NCI-H128 (cell line): ENCODE data around the gene AZU1.

ENCODE experiments used
- DNase-seq: peaks from one replicate; lab custom pipeline; 2025; ENCODE audit not compliant: unreplicated experiment; lab: John Stamatoyannopoulos, UW

AZU1 gene, protein sequence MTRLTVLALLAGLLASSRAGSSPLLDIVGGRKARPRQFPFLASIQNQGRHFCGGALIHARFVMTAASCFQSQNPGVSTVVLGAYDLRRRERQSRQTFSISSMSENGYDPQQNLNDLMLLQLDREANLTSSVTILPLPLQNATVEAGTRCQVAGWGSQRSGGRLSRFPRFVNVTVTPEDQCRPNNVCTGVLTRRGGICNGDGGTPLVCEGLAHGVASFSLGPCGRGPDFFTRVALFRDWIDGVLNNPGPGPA

GRCh38 chr19:827710-828321 lies at the start of gene AZU1:
Gene AZU1 (plus strand): TSS chr19:827837. CDS start chr19:827847, 10 bp downstream.
- DNase-seq, result no peak

DNA sequence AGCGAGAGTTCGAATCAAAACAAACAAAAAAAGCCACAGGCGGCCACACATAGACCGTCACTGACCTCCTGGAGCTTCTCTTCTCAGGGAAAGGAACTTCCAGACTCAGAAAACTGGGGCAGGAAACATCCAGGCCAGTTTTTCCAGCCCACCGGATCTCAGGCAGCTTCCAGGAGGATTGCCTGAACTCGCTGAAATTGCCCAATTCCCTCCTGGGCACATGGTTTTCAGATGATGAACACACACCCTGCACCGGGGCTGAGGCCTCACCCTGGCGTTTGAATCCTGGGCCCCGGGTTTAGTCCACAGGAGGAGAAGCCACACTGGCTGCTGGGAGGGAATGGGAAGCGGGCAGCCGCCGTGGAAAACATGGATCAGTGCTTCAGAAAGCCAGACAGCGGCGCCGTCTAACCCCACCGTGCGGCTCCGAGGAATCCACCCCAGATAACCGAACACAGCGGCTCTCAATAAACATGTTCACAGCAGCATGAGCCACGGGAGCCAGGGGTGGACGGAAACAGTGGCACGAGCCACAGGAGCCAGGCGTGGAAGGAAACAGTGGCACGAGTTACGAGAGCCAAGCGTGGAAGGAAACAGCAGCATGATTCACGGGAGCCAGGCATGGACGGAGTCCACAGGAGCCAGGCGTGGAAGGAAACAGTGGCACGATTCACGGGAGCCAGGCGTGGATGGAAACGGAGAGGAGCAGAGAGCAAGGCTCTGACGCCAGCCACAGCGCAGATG lies 48.6 kb upstream of the AZU1 start:
- no peak for DNase-seq

DNA sequence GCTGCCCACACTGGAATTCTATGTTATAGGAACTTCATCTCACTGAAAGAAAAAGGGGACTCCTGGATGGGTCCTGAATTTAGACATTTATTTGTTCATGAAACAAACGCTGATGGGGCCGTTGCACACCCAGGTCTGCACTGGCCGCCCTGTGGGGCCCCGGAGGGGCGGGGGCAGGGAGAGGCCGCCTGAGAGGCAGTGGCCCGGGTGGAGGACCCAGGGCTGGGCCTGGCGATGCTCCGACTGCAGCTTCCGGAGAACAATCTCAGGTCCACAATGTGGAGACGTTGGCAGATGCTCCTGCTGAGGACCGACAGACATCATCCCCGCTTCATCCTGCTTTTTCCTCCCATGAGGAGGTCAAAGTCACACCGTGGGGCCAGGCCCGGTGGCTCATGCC lies 46.7 kb upstream of the AZU1 start:
- no peak for DNase-seq

- no peak for DNase-seq
These were observed 45.8 kb upstream of the AZU1 start for GRCh38 chr19:781800-782184.

GRCh38 chr19:782185-782877 lies 45.3 kb upstream of the AZU1 start:
- no peak for DNase-seq

DNA sequence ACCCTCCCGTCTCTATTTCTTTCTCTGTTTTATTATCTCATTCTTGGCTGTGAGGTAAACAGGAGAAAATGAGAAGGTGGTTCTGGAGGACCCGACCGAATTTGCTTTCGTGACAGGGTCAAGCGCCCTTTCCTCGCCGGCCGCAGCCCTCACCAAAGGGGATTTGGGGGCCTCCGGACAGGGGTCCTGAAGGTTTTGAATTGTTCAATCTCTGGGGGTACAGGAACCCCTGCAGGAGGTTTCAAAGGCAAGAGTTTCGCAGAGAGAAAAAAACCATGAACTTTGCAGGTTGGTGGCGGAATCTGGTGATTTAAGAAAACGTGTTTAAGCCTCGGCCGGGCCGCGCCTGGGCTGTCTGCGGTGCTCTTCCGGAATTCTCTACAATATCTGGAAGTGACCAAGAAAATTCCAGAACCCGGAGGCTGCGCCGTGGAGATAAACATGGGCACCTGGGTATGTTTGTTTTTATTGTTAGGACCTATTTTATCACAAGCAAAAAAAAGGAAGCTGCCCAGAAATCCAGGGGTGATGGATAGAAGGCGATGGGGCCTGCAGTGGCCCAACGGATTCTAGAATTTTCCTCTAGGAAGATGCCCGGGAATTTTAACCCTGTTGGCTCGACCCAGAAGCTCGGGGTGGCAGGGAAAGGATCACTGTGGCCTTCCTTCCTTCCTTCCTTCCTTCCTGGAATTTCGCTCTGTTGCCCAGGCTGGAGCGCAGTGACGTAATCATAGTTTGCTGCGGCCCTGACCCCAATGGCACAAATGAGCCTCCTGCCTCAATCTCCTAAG lies 44.6 kb upstream of the AZU1 start:
- DNase-seq, result no peak

- no peak for DNase-seq
These were observed 43.1 kb upstream of the AZU1 start for GRCh38 chr19:784541-784940.

- no peak for DNase-seq
These were observed 40.1 kb upstream of the AZU1 start for GRCh38 chr19:787536-787935.

DNA sequence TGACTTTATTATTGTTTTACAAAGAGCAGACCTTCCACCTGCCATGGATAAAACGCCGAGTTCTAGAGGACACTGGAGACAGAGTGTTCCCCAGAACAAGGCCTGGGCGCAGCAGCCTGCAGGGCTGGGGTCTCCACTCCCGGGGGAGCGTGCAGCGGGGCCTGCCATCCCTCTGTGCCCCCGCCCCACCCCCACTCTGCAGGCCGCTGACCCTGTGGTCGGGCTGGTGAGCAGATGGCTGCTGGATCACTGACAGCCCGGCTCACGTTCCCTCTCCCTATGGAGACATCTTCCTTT lies 39.0 kb upstream of the AZU1 start:
- DNase-seq, result no peak

DNA sequence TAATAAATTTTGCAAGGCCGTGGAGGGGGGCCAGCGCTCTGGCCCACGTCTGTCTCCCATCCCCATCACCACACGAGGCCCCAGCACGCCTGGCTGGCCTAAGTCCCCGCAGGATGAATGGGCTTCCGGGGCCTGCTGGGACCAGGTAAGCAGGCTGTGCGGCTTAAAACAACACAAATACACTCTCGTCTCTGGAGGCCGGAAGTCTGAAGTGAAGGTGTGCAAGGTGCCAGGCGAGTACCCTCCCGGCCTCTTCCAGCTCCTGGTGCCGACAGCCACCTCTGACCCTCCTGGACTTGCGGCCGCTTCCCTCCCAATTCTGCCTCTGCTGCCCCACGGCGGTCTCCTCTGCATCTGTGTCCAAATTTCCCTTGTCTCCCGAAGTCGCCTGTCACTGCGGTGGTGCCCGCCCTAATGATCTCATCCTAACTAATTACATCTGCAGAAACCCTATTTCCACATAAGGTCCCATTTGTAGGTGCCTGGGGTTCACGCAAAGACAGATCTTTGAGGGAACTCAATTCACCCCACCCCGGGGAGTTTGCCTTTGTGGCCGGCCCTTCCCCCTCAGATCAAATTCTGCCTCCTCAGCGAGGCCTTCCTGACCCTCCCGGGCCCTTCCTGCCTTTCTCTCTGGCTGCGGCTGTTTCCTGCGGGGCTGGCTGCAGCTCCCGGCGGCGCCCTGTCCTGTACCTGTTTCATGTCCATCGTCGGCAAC lies 38.5 kb upstream of the AZU1 start:
- DNase-seq, result no peak

DNA sequence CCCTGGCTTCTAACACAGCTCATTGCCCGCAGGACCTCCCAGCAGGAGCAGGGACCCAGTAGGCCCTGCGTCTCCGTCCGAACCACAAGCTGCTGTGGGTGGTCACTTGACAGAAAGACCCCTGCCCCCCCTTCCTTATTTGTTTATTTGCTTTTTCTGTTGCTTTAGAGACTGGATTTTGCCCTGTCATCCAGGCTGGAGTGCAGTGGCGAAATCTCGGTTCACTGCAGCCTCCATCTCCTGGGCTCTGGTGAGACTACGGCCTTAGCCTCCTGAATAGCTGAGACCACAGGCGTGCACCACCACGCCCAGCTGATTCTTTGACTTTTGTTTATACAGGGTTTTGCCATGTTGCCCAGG lies 38.0 kb upstream of the AZU1 start:
- no peak for DNase-seq

- no peak for DNase-seq
These were observed 36.5 kb upstream of the AZU1 start for GRCh38 chr19:791007-791566.

GRCh38 chr19:791567-792305 lies 35.9 kb upstream of the AZU1 start:
- DNase-seq, result no peak

DNA sequence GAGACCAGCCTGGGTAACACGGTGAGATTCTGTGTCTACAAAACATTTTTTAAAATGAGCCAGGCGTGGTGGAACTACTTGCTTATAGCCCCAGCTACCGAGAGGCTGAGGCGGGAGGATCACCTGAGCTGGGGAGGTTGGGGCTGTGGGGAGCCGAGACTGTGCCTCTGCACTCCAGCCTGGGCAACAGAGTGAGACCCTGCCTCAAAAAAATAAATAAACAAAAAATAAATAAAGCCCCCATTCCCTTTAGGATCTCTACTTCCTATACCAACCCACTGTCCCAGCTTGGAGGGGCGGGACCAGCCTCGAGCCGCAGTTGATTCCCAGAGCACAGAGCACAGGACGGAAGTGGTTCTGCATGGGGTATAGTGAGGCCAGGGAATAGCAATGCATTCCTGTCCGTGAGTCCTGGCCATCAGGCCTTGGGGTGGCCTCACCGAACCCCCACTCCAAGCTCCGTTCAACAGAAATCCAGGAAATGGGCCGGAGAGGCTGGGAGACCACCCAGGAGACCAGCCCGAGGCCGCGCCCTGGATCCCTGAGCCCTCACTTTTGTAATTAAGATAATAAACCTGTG lies 35.2 kb upstream of the AZU1 start:
- no peak for DNase-seq

DNA sequence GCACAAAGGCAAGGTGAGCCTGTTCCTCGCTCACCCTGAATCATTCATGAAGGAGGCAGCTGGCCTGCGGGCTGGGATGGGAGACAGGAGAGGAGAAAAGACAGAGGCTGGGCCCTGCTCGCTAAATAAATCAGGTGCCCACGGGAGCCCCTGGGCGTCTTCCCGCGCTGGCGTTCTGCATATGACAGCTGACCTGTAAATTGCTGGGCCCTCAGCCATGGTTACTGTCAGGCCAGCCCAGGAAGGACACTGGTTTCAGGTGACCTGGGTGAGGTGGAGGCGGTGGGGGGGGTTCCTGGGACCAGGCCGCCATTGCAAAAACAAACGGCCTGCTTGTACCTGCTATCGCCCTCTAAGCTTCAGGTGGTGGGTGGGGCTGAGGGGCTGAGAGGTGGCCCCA lies 33.8 kb upstream of the AZU1 start:
- no peak for DNase-seq

GRCh38 chr19:795073-795611 lies 32.5 kb upstream of the AZU1 start:
- DNase-seq, result no peak

GRCh38 chr19:795691-796581 lies 31.7 kb upstream of the AZU1 start:
- DNase-seq, result no peak
